Endothelial cell (in vitro differentiated cells): Measurements from ENCODE around the gene PPP6C. TPM values are rescaled to one million over a fixed set of nuclear protein-coding genes. Genes with fewer than 3 reads are reported as not detected.
"Not testable (repeated sequence)": the region's sequence is repeated elsewhere in the genome, so short reads cannot be mapped to it uniquely, and the experiment has no call there.

Experiments
- DNase-seq: peaks from one replicate; pipeline ENCODE4 v3.0.0; 2021; ENCODE audit warnings: low spot score
- H3K27ac Mint-ChIP-seq: one replicate; pipeline ENCODE4 v1.8.0; 2021; ENCODE audit warnings: mixed read lengths, inconsistent platforms; ENCODE audit not compliant: unreplicated experiment
- H3K27me3 Mint-ChIP-seq: one replicate; pipeline ENCODE4 v1.8.0; 2021; ENCODE audit warnings: mild to moderate bottlenecking, moderate library complexity, mixed read lengths, inconsistent platforms; ENCODE audit not compliant: unreplicated experiment
- H3K36me3 Mint-ChIP-seq: one replicate; pipeline ENCODE4 v1.8.0; 2021; ENCODE audit warnings: mild to moderate bottlenecking, low read depth, mixed read lengths, inconsistent platforms; ENCODE audit not compliant: unreplicated experiment
- H3K4me1 Mint-ChIP-seq: one replicate; pipeline ENCODE4 v1.8.0; 2021; ENCODE audit warnings: mild to moderate bottlenecking, mixed read lengths, inconsistent platforms; ENCODE audit not compliant: unreplicated experiment
- H3K4me3 Mint-ChIP-seq: one replicate; pipeline ENCODE4 v1.8.0; 2021; ENCODE audit warnings: mild to moderate bottlenecking, mixed read lengths, inconsistent platforms; ENCODE audit not compliant: unreplicated experiment
- H3K9me3 Mint-ChIP-seq: one replicate; pipeline ENCODE4 v1.8.0; 2021; ENCODE audit warnings: mixed read lengths, inconsistent platforms; ENCODE audit not compliant: unreplicated experiment
- total RNA-seq: library from RNA; stranded (reverse); fragmentation: NEBNext Ultra II Directional; extraction: Animal tissue kit (Norgen Biotek cat#: 25700); gene quantifications from one replicate; pipeline ENCODE4 v1.2.1, GENCODE V29; 2021; ENCODE audit not compliant: unreplicated experiment
- TF ChIP-seq, protein P1 (sequence below): fragments of 200-600 bp; sonication (generic); IDR thresholded peaks from one replicate; pipeline ENCODE4 v1.5.0; 2021; ENCODE audit warnings: antibody characterized with exemption; ENCODE audit not compliant: unreplicated experiment

PPP6C gene
- total RNA-seq, 1 donor from 2014 or later: 46.0 TPM

DNA sequence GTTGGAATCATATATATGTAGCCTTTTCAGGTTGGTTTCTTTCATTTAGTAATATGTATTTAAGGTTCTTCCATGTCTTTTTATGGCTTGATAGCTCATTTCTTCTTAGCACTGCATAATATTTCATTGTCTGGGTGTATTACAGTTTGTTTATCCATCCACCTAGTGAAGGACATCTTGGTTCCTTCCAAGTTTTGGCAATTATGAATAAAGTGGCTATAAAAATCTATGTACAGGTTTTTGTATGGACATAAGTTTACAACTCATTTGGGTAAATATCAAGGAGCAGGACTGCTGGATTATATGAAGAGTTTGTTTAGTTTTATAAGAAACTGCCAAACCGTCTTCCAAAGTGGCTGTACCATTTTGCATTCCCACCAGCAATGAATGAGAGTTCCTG is 11.7 kb downstream of the PPP6C start:
- TF ChIP-seq, protein P1, sequence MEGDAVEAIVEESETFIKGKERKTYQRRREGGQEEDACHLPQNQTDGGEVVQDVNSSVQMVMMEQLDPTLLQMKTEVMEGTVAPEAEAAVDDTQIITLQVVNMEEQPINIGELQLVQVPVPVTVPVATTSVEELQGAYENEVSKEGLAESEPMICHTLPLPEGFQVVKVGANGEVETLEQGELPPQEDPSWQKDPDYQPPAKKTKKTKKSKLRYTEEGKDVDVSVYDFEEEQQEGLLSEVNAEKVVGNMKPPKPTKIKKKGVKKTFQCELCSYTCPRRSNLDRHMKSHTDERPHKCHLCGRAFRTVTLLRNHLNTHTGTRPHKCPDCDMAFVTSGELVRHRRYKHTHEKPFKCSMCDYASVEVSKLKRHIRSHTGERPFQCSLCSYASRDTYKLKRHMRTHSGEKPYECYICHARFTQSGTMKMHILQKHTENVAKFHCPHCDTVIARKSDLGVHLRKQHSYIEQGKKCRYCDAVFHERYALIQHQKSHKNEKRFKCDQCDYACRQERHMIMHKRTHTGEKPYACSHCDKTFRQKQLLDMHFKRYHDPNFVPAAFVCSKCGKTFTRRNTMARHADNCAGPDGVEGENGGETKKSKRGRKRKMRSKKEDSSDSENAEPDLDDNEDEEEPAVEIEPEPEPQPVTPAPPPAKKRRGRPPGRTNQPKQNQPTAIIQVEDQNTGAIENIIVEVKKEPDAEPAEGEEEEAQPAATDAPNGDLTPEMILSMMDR: no peak
- H3K4me1 Mint-ChIP-seq: peaks cover 8% of the 10 kb centered on the region
- no peak overlapping the region for H3K4me3 Mint-ChIP-seq

DNA sequence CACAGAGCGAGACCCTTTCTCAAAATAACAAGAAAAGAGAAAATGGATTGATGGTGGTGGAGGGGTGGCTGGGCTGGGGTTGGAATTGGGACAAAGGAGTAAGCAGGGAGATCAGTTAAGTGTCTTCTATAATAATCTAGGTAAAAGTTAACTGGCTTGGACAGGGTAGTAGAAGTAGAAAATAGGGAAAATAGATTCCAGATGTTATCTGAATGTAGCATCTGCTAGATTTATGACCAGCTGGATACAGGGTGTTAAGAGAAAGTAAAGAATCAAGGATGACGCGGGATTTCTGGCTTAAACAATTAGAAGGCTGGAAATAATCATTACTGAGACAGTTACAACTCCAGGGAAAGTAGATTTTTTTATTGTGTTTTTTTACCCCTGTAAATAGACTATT is 13.0 kb downstream of the PPP6C start:
- H3K36me3 Mint-ChIP-seq: no peaks in the 10 kb centered on the region
- H3K27me3 Mint-ChIP-seq: peaks cover 2% of the 10 kb centered on the region
- H3K27ac Mint-ChIP-seq: no peak overlapping the region
- H3K4me1 Mint-ChIP-seq: peaks cover 15% of the 10 kb centered on the region
- no peaks in the 10 kb centered on the region for H3K9me3 Mint-ChIP-seq
- TF ChIP-seq, protein P1: no peak
- DNase-seq: no peak
- H3K4me3 Mint-ChIP-seq: no peak overlapping the region

More for the DNA sequence above, 11.7 kb downstream of the PPP6C start:
- H3K36me3 Mint-ChIP-seq: peaks cover 2% of the 10 kb centered on the region
- no peaks in the 10 kb centered on the region for H3K9me3 Mint-ChIP-seq
- no peak for DNase-seq
- peaks cover 3% of the 10 kb centered on the region for H3K27me3 Mint-ChIP-seq
- no peak overlapping the region for H3K27ac Mint-ChIP-seq

DNA sequence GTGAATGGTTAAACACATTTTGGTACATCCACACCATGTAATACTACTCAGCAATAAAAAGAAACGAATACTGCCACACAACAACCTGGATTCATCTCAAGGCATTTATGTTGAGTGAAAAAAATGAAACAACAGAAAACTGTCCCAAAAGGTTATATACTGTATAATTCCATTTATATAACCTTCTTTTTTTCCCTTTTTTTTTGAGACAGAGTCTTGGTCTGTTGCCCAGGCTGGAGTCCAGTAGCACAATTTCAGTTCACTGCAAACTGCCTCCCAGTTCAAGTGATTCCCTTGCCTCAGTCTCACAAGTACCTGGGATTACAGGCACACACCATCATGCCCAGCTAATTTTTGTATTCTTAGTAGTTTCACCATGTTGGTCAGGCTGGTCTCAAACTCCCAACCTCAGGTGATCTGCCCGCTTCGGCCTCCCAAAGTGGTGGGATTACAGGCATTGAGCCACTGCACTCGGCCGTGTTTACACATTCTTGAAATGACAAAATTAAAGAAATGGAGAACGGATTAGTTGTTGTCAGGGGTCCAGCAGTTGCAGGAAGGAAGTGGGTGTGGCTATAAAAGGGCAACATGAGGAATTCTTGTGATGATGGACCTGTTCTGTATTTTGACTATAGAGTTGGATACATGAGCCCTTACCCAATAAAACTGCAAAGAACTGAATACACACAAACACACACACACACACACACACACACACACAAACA is 17.4 kb downstream of the PPP6C start:
- peaks cover 2% of the 10 kb centered on the region for H3K27me3 Mint-ChIP-seq
- no peaks in the 10 kb centered on the region for H3K9me3 Mint-ChIP-seq
- TF ChIP-seq, protein P1: no peak
- no peak overlapping the region for H3K27ac Mint-ChIP-seq
- H3K4me1 Mint-ChIP-seq: peaks cover 15% of the 10 kb centered on the region
- peaks cover 6% of the 10 kb centered on the region for H3K36me3 Mint-ChIP-seq
- H3K4me3 Mint-ChIP-seq: no peak overlapping the region
- no peak for DNase-seq

DNA sequence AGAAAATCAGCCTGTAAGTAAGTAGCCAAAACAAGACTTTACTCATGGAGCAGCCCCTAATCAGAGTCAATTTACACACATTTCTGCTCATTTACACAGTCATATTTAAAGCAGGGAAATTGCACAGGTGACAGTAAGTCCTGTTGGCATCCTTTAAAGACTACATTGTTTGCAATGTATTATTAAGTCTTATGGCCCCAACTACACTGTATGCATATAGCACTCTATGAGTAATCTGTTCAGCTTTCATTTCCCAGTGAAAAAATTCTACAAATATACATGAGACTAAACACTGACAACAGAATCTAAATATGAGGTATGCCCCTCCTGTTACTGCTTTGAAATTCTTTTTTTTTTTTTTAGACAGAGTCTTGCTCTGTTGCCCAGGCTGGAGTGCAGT is 19.7 kb downstream of the PPP6C start:
- peaks cover 12% of the 10 kb centered on the region for H3K4me1 Mint-ChIP-seq
- no peak overlapping the region for H3K4me3 Mint-ChIP-seq
- peaks cover 6% of the 10 kb centered on the region for H3K36me3 Mint-ChIP-seq
- H3K27me3 Mint-ChIP-seq: no peaks in the 10 kb centered on the region
- no peak for DNase-seq
- no peaks in the 10 kb centered on the region for H3K9me3 Mint-ChIP-seq
- TF ChIP-seq, protein P1: no peak
- H3K27ac Mint-ChIP-seq: no peak overlapping the region

DNA sequence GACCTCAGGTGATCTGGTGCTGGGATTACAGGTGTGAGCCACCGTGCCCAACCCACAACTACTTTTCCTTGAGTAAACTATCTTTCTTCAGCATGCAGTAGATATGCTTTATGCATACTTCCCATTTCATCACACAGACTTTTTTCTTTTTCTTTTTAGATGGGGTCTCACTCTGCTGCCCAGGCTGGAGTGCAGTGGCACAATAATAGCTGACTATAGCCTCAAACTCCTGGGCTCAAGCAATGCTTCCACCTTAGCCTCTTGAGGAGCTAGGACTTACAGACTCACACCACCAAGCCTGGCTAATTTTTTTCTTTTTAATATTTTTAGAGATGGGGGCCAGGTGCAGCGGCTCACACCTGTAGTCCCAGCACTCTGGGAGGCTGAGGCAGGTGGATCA is 22.8 kb downstream of the PPP6C start:
- H3K4me3 Mint-ChIP-seq: no peak overlapping the region
- no peak for DNase-seq
- H3K27me3 Mint-ChIP-seq: no peaks in the 10 kb centered on the region
- no peak overlapping the region for H3K27ac Mint-ChIP-seq
- TF ChIP-seq, protein P1: no peak
- H3K4me1 Mint-ChIP-seq: no peaks in the 10 kb centered on the region
- peaks cover 6% of the 10 kb centered on the region for H3K36me3 Mint-ChIP-seq
- no peaks in the 10 kb centered on the region for H3K9me3 Mint-ChIP-seq

DNA sequence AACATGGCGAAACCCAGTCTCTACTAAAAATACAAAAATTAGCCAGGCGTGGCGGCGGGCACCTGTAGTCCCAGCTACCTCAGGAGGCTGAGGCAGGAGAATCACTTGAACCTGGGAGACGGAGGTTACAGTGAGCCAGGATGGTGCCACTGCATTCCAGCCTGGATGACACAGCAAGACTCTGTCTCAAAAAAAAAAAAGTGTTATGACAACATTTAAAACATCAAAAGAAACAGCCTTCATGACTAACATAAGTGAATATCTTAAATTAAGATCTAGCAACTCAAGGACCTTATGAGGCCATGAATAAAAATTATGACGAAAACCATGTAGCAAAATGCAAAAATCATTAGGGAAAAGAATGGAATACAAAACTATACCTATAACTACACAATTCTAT is 26.7 kb downstream of the PPP6C start:
- H3K4me3 Mint-ChIP-seq, H3K27me3 Mint-ChIP-seq, H3K27ac Mint-ChIP-seq, H3K9me3 Mint-ChIP-seq, H3K36me3 Mint-ChIP-seq, DNase-seq, H3K4me1 Mint-ChIP-seq: not testable (repeated sequence)
